K562 (cell line): Measurements from ENCODE around the gene CACNA2D3. TPM values are rescaled to one million over a fixed set of nuclear protein-coding genes. Genes with fewer than 3 reads are reported as not detected.
A peak's percentile ranks its signal among the peaks of the same experiment; 100 is the strongest.

Source experiments
- ATAC-seq: fragments of 200-7000 bp; cut with Tn5 transposase; 3 replicates; pipeline ENCODE4 v1.9.1; 2020; ENCODE audit warnings: moderate library complexity
- BruUV-seq: library from RNA; stranded (reverse); fragments of 400-500 nt; replicated peaks from 2 replicates; lab custom pipeline; 2021; lab: Mats Ljungman, UMichigan
- CTCF ChIA-PET: fragments of 300-600 bp; formaldehyde crosslinking; extraction: SDS; loops from one replicate; lab custom pipeline; 2021; ENCODE audit warnings: low intra/inter-chr PET ratio; lab: Yijun Ruan, JAX
- POLR2A ChIA-PET: fragments of 300-600, 350-650 bp; sonication (Branson Sonifier 250); formaldehyde crosslinking; extraction: SDS; loops from one replicate; lab custom pipeline; 2021; ENCODE audit warnings: antibody characterized with exemption, inconsistent platforms; lab: Yijun Ruan, JAX
- DNase-seq, 4 experiments: peaks; one replicate each; pipeline versions ENCODE4 v3.0.0 to v3.0.0-alpha.2; 2011 to 2018; ENCODE audit warnings: low spot score in 3 of 4, mixed read lengths in 3 of 4; ENCODE audit errors: extremely low read depth in 1 of 4
- FAIRE-seq: peaks from 2 replicates; lab custom pipeline; 2011; peaks lifted over from hg19 to GRCh38; lab: Jason Lieb, UNC
- H2AFZ ChIP-seq: 2 replicates; pipeline ENCODE4 v1.6.0; 2011; ENCODE audit warnings: low read depth, low read length, control low read depth, inconsistent platforms
- H3K27ac ChIP-seq: fragments of 200-600 bp; 3 replicates; pipeline ENCODE4 v1.8.0; 2011; ENCODE audit warnings: low read depth, mild to moderate bottlenecking, control low read depth, inconsistent platforms, low read length, moderate library complexity, mixed read lengths; ENCODE audit errors: extremely low read depth
- H3K27me3 ChIP-seq, 2 experiments: fragments of 300-600 bp in 1 of 2; 2 replicates in 1 of 2; 3 replicates in 1 of 2; pipeline versions ENCODE4 v1.6.0 to v1.8.0; 2011; ENCODE audit warnings: inconsistent platforms in 2 of 2, low read length in 2 of 2, mild to moderate bottlenecking in 1 of 2, mixed read lengths in 1 of 2, moderate library complexity in 1 of 2; ENCODE audit not compliant: control insufficient read depth in 2 of 2, insufficient read depth in 2 of 2
- H3K36me3 ChIP-seq: fragments of 300-600 bp; 3 replicates; pipeline ENCODE4 v1.8.0; 2011; ENCODE audit warnings: mild to moderate bottlenecking, low read length, inconsistent platforms; ENCODE audit not compliant: control insufficient read depth, insufficient read depth
- H3K4me1 ChIP-seq, 2 experiments: fragments of 200-600 bp in 1 of 2; replicated peaks in 1 of 2; 2 replicates in 1 of 2; 3 replicates in 1 of 2; pipeline versions ENCODE4 v1.5.1 to v1.8.0; 2011; ENCODE audit warnings: inconsistent platforms in 2 of 2, low read length in 2 of 2, mild to moderate bottlenecking in 1 of 2, mixed read lengths in 1 of 2, moderate library complexity in 1 of 2; ENCODE audit not compliant: control insufficient read depth in 2 of 2, insufficient read depth in 2 of 2
- H3K4me2 ChIP-seq: 2 replicates; pipeline ENCODE4 v1.6.1; 2011; ENCODE audit warnings: low read length, control low read depth, inconsistent platforms, mixed read lengths; ENCODE audit not compliant: insufficient read depth
- H3K4me3 ChIP-seq: fragments of 200-600 bp; sonication (generic), shearing (Covaris generic); 2 replicates; pipeline ENCODE4 v1.5.1; 2016; ENCODE audit warnings: control low read depth, inconsistent platforms
- H3K79me2 ChIP-seq: fragments of 200-600 bp; 3 replicates; pipeline ENCODE4 v1.8.0; 2011; ENCODE audit warnings: low read length, inconsistent platforms; ENCODE audit not compliant: control insufficient read depth, insufficient read depth
- H3K9ac ChIP-seq, 2 experiments: 2 replicates each; pipeline versions ENCODE4 v1.6.0 to v1.6.1; 2011; ENCODE audit warnings: low read depth in 2 of 2, low read length in 2 of 2, control low read depth in 1 of 2, inconsistent platforms in 1 of 2, mild to moderate bottlenecking in 1 of 2, mixed read lengths in 1 of 2; ENCODE audit not compliant: insufficient read depth in 1 of 2
- H3K9me1 ChIP-seq: one replicate; pipeline ENCODE4 v1.6.0; 2011; ENCODE audit warnings: inconsistent platforms, mild to moderate bottlenecking, low read length, moderate library complexity; ENCODE audit not compliant: control insufficient read depth, insufficient read depth
- H3K9me3 ChIP-seq: replicated peaks from 2 replicates; pipeline ENCODE4 v1.5.1; 2011; ENCODE audit warnings: low read depth, low read length, inconsistent platforms; ENCODE audit not compliant: control insufficient read depth, insufficient read depth
- H4K20me1 ChIP-seq: replicated peaks from 2 replicates; pipeline ENCODE4 v1.6.1; 2011; ENCODE audit warnings: low read length, inconsistent platforms, mixed read lengths; ENCODE audit not compliant: control insufficient read depth, insufficient read depth
- ARHGAP35 ChIP-seq: fragments of 450-650 bp; IDR thresholded peaks from 2 replicates; pipeline ENCODE4 v1.6.1; 2018; ENCODE audit not compliant: partially characterized antibody
- MAFF ChIP-seq: IDR thresholded peaks from 2 replicates; pipeline ENCODE4 v1.6.1; 2012; ENCODE audit warnings: low read length, improper control_type of control experiment
- MBD2 ChIP-seq: sonication (generic); IDR thresholded peaks from 2 replicates; pipeline ENCODE4 v1.6.1; 2016; ENCODE audit warnings: low read depth, borderline replicate concordance
- NCOA4 ChIP-seq: fragments of 450-650 bp; IDR thresholded peaks from 2 replicates; pipeline ENCODE4 v1.6.1; 2018; ENCODE audit warnings: mild to moderate bottlenecking; ENCODE audit not compliant: partially characterized antibody
- PHB2 ChIP-seq: fragments of 450-650 bp; IDR thresholded peaks from 2 replicates; pipeline ENCODE4 v1.6.1; 2017; ENCODE audit warnings: low read depth
- ZBTB8A ChIP-seq: fragments of 450-650 bp; IDR thresholded peaks from 2 replicates; pipeline ENCODE4 v1.6.1; 2018; ENCODE audit warnings: mild to moderate bottlenecking, moderate library complexity; ENCODE audit not compliant: partially characterized antibody
- ZNF311 ChIP-seq: fragments of 250-450 bp; sonication (Bioruptor Pico); IDR thresholded peaks from 2 replicates; pipeline ENCODE4 v1.4.0; 2020; ENCODE audit warnings: mild to moderate bottlenecking, moderate library complexity
- ZZZ3 ChIP-seq: fragments of 450-650 bp; IDR thresholded peaks from 2 replicates; pipeline ENCODE4 v1.6.1; 2016; ENCODE audit warnings: antibody characterized with exemption, mild to moderate bottlenecking, moderate library complexity
- WGBS: fragments of 100-300 bp; shearing (Covaris generic); methylation state at CpG from one replicate; pipeline ENCODE4 v1.1.6; 2016; ENCODE audit warnings: low coverage, mixed read lengths; ENCODE audit not compliant: insufficient coverage; ENCODE audit errors: missing lambda C conversion rate; 5-methylcytosine and 5-hydroxymethylcytosine counted together
- in situ Hi-C: fragments of 300-500 bp; cut with MboI; formaldehyde crosslinking; loops from 4 replicates; pipeline ENCODE4 v1.15.0; 2018; ENCODE audit warnings: inconsistent platforms, mixed read lengths
- intact Hi-C: fragments of 100-400 bp; cut with micrococcal nuclease; formaldehyde crosslinking; loops from 2 replicates; pipeline ENCODE4 v1.14.2; 2022
- polyA plus RNA-seq, 8 experiments: library from polyadenylated mRNA; depleted of rRNA in 4 of 8; stranded (reverse) in 5 of 8; unstranded in 3 of 8; fragments of >200 nt; fragmentation: Nextera tagmentation in 2 of 8; fragmentation: Illumina TruSeq in 1 of 8; extraction: Ambion mirVana in 2 of 8; extraction: Trizol in 1 of 8; gene quantifications; 2 replicates each; pipeline versions ENCODE4 v1.2.1 to v1.2.3, GENCODE V29; 2011 to 2014; ENCODE audit warnings: inconsistent platforms in 1 of 8, missing spikeins in 1 of 8
- total RNA-seq, 7 experiments: library from RNA; depleted of rRNA in 6 of 7; stranded (reverse); fragments of >200 nt in 6 of 7; fragmentation: Illumina TruSeq in 2 of 7; extraction: Trizol in 2 of 7; gene quantifications; 2 replicates each; pipeline versions ENCODE4 v1.2.1 to v1.2.3, GENCODE V29; 2011 to 2021; ENCODE audit warnings: low replicate concordance in 1 of 7
- TF ChIP-seq, protein P1 (sequence below): fragments of 250-450 bp; sonication (Bioruptor Pico); IDR thresholded peaks from 2 replicates; pipeline ENCODE4 v1.5.0; 2020; ENCODE audit warnings: mild to moderate bottlenecking, borderline replicate concordance

The CACNA2D3 gene
- total and polyA plus RNA-seq, 9 of the 15 experiments (the other 6 are each of a cell fraction or from before 2014, with no cell fraction given), result 0.01 TPM; not detected in 8

GRCh38 chr3:54969652-54970051, 847.3 kb downstream of the CACNA2D3 start:
- no TSS peak for BruUV-seq
- WGBS, result 0% methylated on average over 3 of the region's 3 CpGs
- Histone ChIP-seq H3K9ac (no peak overlapping the region), H2AFZ (no peak overlapping the region), H4K20me1 (no peaks in the 10 kb centered on the region), H3K36me3 (no peaks in the 10 kb centered on the region), H3K4me1 (no peaks in the 10 kb centered on the region; a peak in 1 of 5 replicates), H3K27ac (no peak overlapping the region), H3K9me3 (no peaks in the 10 kb centered on the region), H3K27me3 (no peaks in the 10 kb centered on the region), H3K9me1 (no peaks in the 10 kb centered on the region), H3K4me3 (no peak overlapping the region), H3K4me2 (no peak overlapping the region), H3K79me2 (no peaks in the 10 kb centered on the region)
- ChIA-PET POLR2A (no interaction called here), CTCF (no interaction called here)
- no peak for FAIRE-seq
- no peak for DNase-seq
- in situ Hi-C loops, result no loop called here
- no peak for ATAC-seq
- intact Hi-C loops, result no loop called here
- TF ChIP-seq, protein P1, sequence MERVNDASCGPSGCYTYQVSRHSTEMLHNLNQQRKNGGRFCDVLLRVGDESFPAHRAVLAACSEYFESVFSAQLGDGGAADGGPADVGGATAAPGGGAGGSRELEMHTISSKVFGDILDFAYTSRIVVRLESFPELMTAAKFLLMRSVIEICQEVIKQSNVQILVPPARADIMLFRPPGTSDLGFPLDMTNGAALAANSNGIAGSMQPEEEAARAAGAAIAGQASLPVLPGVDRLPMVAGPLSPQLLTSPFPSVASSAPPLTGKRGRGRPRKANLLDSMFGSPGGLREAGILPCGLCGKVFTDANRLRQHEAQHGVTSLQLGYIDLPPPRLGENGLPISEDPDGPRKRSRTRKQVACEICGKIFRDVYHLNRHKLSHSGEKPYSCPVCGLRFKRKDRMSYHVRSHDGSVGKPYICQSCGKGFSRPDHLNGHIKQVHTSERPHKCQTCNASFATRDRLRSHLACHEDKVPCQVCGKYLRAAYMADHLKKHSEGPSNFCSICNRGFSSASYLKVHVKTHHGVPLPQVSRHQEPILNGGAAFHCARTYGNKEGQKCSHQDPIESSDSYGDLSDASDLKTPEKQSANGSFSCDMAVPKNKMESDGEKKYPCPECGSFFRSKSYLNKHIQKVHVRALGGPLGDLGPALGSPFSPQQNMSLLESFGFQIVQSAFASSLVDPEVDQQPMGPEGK, result no peak
- TF ChIP-seq ZNF311 (CRISPR knock-in tag), result no peak
- TF ChIP-seq ZZZ3, result no peak
- no peak for TF ChIP-seq PHB2

- no peaks in the 10 kb centered on the region for H3K36me3 ChIP-seq
- no peaks in the 10 kb centered on the region for H3K79me2 ChIP-seq
- no peak overlapping the region for H2AFZ ChIP-seq
Observed at GRCh38 chr3:54970895-54971294, 848.5 kb downstream of the CACNA2D3 start.

More at GRCh38 chr3:54970895-54971294, 848.5 kb downstream of the CACNA2D3 start:
- Histone ChIP-seq H3K27me3 (no peaks in the 10 kb centered on the region), H3K4me1 (no peaks in the 10 kb centered on the region; a peak in 1 of 5 replicates), H3K4me2 (no peak overlapping the region), H3K4me3 (no peak overlapping the region), H3K9me1 (no peaks in the 10 kb centered on the region), H4K20me1 (no peaks in the 10 kb centered on the region), H3K27ac (no peak overlapping the region), H3K9me3 (no peaks in the 10 kb centered on the region), H3K9ac (no peak overlapping the region)
- no peak for DNase-seq
- CTCF ChIA-PET, result no interaction called here
- POLR2A ChIA-PET, result no interaction called here
- in situ Hi-C loops, result no loop called here
- no peak for ATAC-seq
- no TSS peak for BruUV-seq
- WGBS, result 0% methylated on average over 1 of the region's 1 CpG
- TF ChIP-seq ARHGAP35 (no peak), ZBTB8A (no peak), NCOA4 (no peak), MAFF (0 out of 2 replicates have a peak, but pooled peaks have one; percentile 10), MBD2 (no peak)
- no peak for FAIRE-seq
- intact Hi-C loops, result no loop called here
